Right ventricle myocardium inferior (tissue), 1 donor: ENCODE measurements around the gene PEDS1. TPM values are rescaled to one million over a fixed set of nuclear protein-coding genes. Genes with fewer than 3 reads are reported as not detected.
"Not testable (repeated sequence)": the region's sequence is repeated elsewhere in the genome, so short reads cannot be mapped to it uniquely, and the experiment has no call there.

ENCODE experiments used
- ATAC-seq: fragments of 200-7000 bp; cut with Tn5 transposase; one replicate; pipeline ENCODE4 v1.9.1; 2020; ENCODE audit warnings: mild to moderate bottlenecking, moderate library complexity
- DNase-seq: peaks from one replicate; pipeline ENCODE4 v3.0.0; 2021; ENCODE audit errors: missing footprints
- intact Hi-C: fragments of 100-400 bp; cut with DNase I; formaldehyde crosslinking; loops from one replicate; pipeline ENCODE4 v1.11.0; 2022
- long read RNA-seq: library from polyadenylated mRNA; unstranded; transcript quantifications from one replicate; pipeline ENCODE4 v2.0.0, GENCODE V29; 2021
- total RNA-seq: library from RNA; stranded (reverse); fragmentation: NEBNext Ultra II Directional; extraction: Animal tissue kit (Norgen Biotek cat#: 25700); gene quantifications from one replicate; pipeline ENCODE4 v1.2.1, GENCODE V29; 2021
- donor health status: DM: no; HTN: yes; CAD: no; lungs with severe emphysema.

Gene PEDS1
- 31.2 TPM for total RNA-seq
- long read RNA-seq, full-length matches to known transcripts: 22 of 32 reads
- long read RNA-seq, partial matches to known transcripts: 4 of 32 reads
- long read RNA-seq, other reads (novel, unspliced or antisense): 6 of 32 reads

- peak; percentile 96 for DNase-seq
- ATAC-seq: peak; percentile 97
- intact Hi-C loops: no loop called here
These were observed at the start of gene PEDS1 for GRCh38 chr20:50153500-50154377. TSS of gene PEDS1 (minus strand) at chr20:50153723. CDS start at chr20:50153637, 86 bp downstream.

DNA sequence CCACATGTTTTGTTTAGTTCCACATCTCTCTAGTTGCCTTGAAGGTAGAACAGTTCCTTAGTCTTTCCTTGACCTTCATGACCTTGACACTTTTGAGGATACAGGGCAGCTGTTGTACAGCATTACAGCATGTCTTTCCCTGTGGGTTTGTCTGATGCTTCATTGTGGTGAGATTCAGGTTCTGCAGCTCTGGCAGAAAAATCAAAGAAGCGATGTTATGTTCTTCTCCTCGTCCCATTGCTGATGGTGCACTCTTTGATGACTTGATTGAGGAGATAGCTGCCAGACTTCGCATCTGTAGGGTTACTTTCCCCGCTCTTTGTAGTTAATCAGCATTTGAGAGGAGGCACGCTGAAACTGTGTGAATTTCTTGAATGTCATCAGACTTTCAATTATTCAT lies 49.2 kb upstream of the PEDS1 start:
- ATAC-seq (no peak), DNase-seq (no peak)
- intact Hi-C loops: no loop called here

DNA sequence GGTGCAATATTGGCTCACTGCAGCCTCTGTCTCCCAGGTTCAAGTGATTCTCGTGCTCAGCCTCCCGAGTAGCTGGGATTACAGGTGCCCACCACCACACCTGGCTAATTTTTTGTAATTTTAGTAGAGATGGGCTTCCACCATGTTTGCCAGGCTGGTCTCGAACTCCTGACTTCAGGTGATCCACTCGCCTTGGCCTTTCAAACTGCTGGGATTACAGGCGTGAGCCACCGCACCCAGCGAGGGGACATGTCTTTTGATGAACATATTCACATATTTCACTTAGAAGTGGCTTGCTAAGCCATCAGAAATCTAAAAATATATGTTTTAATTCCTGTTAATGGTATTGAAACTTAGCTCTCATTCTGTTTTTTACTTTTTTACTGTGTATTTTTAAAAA lies 48.2 kb upstream of the PEDS1 start:
- DNase-seq, intact Hi-C loops, ATAC-seq: not testable (repeated sequence)

GRCh38 chr20:50200482-50201104 lies 47.1 kb upstream of the PEDS1 start:
- DNase-seq (no peak), ATAC-seq (peak; percentile 77)
- intact Hi-C loops: no loop called here

DNA sequence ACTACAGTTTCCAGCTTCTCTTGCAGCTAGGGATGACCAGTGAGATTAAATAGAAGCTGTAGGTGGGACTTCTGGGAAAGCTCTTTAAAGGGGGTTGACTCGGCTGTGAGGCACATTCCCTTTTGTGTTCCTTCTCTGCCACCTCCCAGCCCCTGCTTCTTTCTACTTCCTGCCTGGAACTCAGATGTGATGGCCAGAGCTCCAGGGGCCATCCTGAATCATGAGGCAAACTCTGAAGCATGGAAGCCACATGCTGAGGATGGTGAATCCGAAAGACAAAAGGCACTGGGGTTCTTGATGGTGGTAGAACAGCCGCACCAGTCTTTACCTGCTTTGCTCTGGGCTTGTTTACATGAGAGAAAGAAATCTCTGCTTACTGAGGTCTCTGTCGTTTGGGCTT lies 46.2 kb upstream of the PEDS1 start:
- intact Hi-C loops: no loop called here
- ATAC-seq (no peak), DNase-seq (no peak)

- ATAC-seq (no peak), DNase-seq (no peak)
- intact Hi-C loops: no loop called here
These were observed 45.2 kb upstream of the PEDS1 start for GRCh38 chr20:50198716-50199115.

- DNase-seq (no peak), ATAC-seq (no peak)
- intact Hi-C loops: no loop called here
These were observed 44.7 kb upstream of the PEDS1 start for GRCh38 chr20:50198180-50198666.

GRCh38 chr20:50197463-50198179 lies 44.1 kb upstream of the PEDS1 start:
- intact Hi-C loops: no loop called here
- DNase-seq: no peak
- no peak for ATAC-seq

DNA sequence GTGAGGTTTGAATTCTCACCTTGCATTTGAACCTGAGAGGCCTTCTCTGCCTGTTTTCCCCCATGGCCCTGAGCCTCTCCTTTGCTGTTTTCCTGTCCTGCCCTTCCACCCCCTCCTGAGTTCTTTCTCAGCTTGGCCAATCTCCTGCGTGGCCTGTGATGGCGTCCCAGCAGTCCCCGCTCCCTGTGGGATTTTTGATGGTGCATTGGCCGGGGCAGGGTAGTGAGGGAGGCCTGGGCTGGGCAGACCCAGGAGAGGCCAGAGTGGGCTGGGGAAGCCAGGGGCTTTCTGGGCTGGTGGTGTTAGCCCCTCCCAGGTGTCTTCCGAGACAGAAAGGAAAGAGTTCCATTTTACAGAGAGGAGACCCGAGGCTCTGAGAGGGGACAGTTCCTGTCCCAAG lies 43.4 kb upstream of the PEDS1 start:
- no peak for ATAC-seq
- DNase-seq: no peak
- intact Hi-C loops: no loop called here

- no peak for ATAC-seq
- DNase-seq: no peak
- intact Hi-C loops: no loop called here
These were observed 42.7 kb upstream of the PEDS1 start for GRCh38 chr20:50196248-50196647.

- intact Hi-C loops: no loop called here
- ATAC-seq (no peak), DNase-seq (no peak)
These were observed 42.1 kb upstream of the PEDS1 start for GRCh38 chr20:50195524-50196120.

GRCh38 chr20:50194831-50195523 lies 41.5 kb upstream of the PEDS1 start:
- DNase-seq: no peak
- intact Hi-C loops: no loop called here
- ATAC-seq: no peak

DNA sequence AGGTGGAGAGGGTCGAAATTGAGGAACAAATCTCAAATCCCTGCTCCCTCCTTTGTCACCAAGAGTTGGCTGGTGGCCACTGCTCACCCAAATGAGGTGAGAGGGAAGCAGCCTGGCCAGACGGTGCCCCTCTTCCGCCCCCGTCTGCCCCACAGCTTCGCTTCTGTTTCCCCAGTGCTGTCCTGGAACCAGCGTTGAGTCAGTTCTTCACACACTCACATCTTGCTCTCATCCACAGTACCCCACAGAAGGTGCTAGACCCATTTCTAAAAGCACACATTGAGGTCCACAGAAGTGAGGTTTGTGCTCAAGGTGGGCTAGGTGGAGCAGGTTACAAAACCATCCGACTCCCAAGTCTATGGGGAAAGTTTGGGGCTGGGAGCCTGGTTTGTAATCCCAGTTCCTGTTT lies 40.9 kb upstream of the PEDS1 start:
- ATAC-seq (no peak), DNase-seq (no peak)
- intact Hi-C loops: no loop called here

DNA sequence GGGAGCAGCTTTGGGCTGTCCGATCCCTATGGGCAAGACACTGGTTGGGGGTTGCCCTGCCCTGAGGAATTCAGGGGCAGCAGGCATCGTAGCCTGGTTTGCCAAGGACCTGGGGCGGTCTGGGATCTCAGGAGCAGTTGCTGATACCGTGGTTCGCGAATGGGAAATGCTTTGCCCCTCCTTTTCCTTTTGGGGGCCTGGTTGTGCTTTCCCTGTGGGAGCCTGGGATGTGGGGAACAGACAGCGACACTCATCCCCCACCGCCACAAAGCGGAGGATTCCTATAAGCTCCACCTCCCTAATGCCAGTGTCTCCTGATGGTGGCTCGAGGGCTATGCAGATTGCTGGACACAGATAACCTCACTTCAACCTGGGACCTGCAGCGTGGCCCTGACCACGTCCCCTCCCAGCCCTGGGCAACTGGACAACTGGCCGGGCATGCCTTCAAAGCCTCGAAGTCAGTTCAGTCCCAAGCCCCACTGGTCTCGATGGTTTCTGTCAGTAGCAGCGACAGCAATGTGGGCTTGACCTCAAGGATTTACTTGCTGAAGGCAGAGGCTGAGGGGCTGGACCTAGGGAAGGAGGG lies 40.4 kb upstream of the PEDS1 start:
- intact Hi-C loops: loop anchor here (2.0 kb wide), 1 partner anchor 85 kb away; no protein-coding TSS in a partner anchor
- ATAC-seq (no peak), DNase-seq (no peak)

DNA sequence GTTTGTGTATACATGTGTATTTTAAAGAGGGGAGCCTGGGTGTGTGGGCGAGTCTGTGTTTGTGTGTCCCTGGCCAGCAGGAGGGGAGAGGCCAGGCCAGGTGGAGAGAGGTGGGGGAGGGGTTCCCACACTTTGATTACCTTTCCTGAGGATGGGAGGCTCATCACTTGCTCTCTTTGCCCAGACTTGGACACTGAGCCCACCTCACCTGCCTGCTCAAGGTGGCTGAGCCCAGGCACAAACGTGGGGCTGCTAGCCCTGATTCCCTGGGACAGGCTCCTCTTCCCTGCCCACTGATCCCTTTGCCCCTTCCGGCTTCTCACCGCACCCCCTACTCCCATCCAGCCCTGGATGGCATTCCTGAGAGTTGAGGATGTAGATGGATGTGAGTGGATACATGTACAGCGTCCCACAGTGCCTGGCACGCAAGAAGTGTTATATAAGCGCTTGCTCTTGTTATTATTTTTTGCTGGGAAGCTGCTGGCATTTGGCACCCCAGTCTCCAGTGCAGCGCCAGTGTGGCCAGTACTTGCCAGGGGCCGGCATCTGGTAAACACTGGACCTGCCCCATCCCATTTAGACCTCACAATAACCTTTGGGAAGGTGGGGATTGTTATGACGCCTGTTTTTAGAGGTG lies 39.8 kb upstream of the PEDS1 start:
- intact Hi-C loops: loop anchor here (2.0 kb wide), 1 partner anchor 85 kb away; no protein-coding TSS in a partner anchor
- no peak for ATAC-seq
- no peak for DNase-seq

- DNase-seq (peak; percentile 92), ATAC-seq (peak; percentile 39)
- intact Hi-C loops: loop anchor here (2.0 kb wide), 1 partner anchor 86 kb away; no protein-coding TSS in a partner anchor
These were observed 39.1 kb upstream of the PEDS1 start for GRCh38 chr20:50192364-50193198.
